ENCODE data around the gene EYS.

EYS gene

DNA sequence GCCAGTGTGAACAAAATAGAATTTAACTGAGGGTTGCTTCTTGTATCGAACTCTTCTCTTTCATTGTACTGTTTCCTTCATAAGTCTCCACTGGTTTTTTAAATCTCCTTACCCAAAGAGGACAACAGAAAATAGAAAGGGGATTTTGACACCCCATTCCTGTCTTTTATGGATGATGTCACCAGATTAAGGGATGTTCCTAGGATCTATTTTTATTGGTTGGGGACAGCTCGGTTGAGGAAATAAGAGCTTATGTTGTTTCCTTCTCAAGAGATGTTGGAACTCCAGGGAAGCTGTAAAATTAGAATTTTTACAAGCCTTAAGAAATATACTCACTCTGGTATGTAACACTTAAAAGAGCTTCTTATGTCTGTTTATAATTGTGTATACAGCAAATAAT, 1900.0 kb downstream of the EYS start:
- no peaks in the 10 kb centered on the region for H3K9me2 ChIP-seq (replicated peaks; ENCODE audit: control insufficient read depth, low read length)
- H3K4me3 ChIP-seq (ENCODE audit: low read length): no peak overlapping the region

DNA sequence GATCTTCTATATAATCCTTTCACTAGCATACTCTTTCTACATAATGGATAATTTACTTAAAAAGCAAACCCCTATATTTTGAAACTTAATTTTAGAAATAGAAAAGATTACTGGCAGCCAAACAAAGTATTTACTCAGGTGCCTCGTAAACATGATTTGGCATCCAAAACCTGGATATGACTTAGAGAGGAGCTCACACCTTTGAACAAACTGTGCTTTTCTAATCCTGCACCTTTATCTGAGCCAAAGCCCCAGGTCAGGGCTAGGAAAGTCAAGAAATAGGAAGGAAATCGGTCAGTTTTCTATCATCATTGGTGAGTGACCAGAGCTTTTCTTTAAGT, 1900.5 kb downstream of the EYS start:
- Histone ChIP-seq H3K79me2 (ENCODE audit: control insufficient read depth, low read length) (no peaks in the 10 kb centered on the region), H3K4me1 (ENCODE audit: control insufficient read depth, low read length) (no peaks in the 10 kb centered on the region), H3K9me2 (replicated peaks; ENCODE audit: control insufficient read depth, low read length) (no peaks in the 10 kb centered on the region), H3K36me3 (ENCODE audit: control insufficient read depth, low read length) (no peaks in the 10 kb centered on the region), H3F3A (ENCODE audit: control insufficient read depth, insufficient read depth) (no peaks in the 10 kb centered on the region), H3K27me3 (ENCODE audit: control insufficient read depth, low read length) (peaks cover 2% of the 10 kb centered on the region; the same call in 1 of the 2 replicates), H3K9me3 (ENCODE audit: control insufficient read depth, insufficient read depth, low read length) (no peaks in the 10 kb centered on the region), H4K20me1 (ENCODE audit: control insufficient read depth, insufficient read depth, low read depth, low read length) (no peaks in the 10 kb centered on the region), H3K4me3 (ENCODE audit: low read length) (no peak overlapping the region), H3K4me2 (ENCODE audit: low read length) (no peak overlapping the region), H3K27ac (ENCODE audit: low read depth, low read length) (no peak overlapping the region)
- no peak for TF ChIP-seq EZH2phosphoT487 (IDR thresholded peaks at IDR 0.05; ENCODE audit: borderline replicate concordance, low read length)
- TF ChIP-seq, protein P1, sequence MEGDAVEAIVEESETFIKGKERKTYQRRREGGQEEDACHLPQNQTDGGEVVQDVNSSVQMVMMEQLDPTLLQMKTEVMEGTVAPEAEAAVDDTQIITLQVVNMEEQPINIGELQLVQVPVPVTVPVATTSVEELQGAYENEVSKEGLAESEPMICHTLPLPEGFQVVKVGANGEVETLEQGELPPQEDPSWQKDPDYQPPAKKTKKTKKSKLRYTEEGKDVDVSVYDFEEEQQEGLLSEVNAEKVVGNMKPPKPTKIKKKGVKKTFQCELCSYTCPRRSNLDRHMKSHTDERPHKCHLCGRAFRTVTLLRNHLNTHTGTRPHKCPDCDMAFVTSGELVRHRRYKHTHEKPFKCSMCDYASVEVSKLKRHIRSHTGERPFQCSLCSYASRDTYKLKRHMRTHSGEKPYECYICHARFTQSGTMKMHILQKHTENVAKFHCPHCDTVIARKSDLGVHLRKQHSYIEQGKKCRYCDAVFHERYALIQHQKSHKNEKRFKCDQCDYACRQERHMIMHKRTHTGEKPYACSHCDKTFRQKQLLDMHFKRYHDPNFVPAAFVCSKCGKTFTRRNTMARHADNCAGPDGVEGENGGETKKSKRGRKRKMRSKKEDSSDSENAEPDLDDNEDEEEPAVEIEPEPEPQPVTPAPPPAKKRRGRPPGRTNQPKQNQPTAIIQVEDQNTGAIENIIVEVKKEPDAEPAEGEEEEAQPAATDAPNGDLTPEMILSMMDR (IDR thresholded peaks at IDR 0.05; ENCODE audit: low read depth, low read length, poor library complexity, severe bottlenecking): no peak

More for the DNA sequence above, 1900.0 kb downstream of the EYS start:
- Histone ChIP-seq H3F3A (ENCODE audit: control insufficient read depth, insufficient read depth) (no peaks in the 10 kb centered on the region), H3K27ac (ENCODE audit: low read depth, low read length) (no peak overlapping the region), H3K36me3 (ENCODE audit: control insufficient read depth, low read length) (no peaks in the 10 kb centered on the region), H3K79me2 (ENCODE audit: control insufficient read depth, low read length) (no peaks in the 10 kb centered on the region), H3K4me2 (ENCODE audit: low read length) (no peak overlapping the region), H3K27me3 (ENCODE audit: control insufficient read depth, low read length) (peaks cover 4% of the 10 kb centered on the region; the same call in 1 of the 2 replicates), H3K4me1 (ENCODE audit: control insufficient read depth, low read length) (no peaks in the 10 kb centered on the region), H3K9me3 (ENCODE audit: control insufficient read depth, insufficient read depth, low read length) (no peaks in the 10 kb centered on the region), H4K20me1 (ENCODE audit: control insufficient read depth, insufficient read depth, low read depth, low read length) (no peaks in the 10 kb centered on the region)
- no peak for TF ChIP-seq EZH2phosphoT487 (IDR thresholded peaks at IDR 0.05; ENCODE audit: borderline replicate concordance, low read length)
- TF ChIP-seq, protein P1 (IDR thresholded peaks at IDR 0.05; ENCODE audit: low read depth, low read length, poor library complexity, severe bottlenecking): no peak

DNA sequence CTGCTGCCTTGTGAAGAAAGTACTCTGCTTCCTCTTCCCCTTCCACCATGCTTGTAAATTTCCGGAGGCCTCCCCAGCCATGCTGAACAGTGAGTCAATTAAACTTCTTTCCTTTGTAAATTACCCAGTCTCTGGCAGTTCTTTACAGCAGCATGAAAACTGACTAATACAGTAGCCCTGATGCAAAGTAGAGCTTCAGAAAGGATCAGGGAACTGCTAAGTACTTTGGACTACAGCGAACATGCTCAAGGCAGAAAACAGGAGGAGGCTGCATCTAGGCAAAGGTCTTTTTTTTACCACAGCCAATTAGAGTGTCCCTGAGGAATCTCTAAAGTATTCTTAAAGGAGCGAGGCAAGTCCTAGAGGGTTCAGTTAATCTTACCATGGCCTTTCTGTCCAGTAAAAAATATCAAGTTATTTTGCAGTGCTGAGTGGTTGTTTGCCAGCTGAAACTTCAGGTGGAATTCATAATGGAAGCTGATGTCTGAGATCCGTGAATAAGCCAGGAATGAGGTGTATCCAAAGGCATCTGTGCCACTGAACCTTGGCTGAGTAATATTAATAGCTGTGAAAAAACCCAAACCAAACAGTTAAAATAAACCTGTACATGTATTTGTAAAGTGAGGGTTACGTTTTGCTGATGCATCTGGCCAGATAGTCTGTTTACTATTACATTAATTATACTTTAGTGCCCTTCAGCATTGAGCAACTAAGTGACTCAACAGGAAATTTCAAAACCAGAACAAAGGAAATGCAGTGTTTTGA, 1901.0 kb downstream of the EYS start:
- TF ChIP-seq, protein P1 (IDR thresholded peaks at IDR 0.05; ENCODE audit: low read depth, low read length, poor library complexity, severe bottlenecking): no peak
- TF ChIP-seq EZH2phosphoT487 (IDR thresholded peaks at IDR 0.05; ENCODE audit: borderline replicate concordance, low read length): no peak
- Histone ChIP-seq H3F3A (ENCODE audit: control insufficient read depth, insufficient read depth) (no peaks in the 10 kb centered on the region), H3K9me3 (ENCODE audit: control insufficient read depth, insufficient read depth, low read length) (no peaks in the 10 kb centered on the region), H3K9me2 (replicated peaks; ENCODE audit: control insufficient read depth, low read length) (no peaks in the 10 kb centered on the region), H3K4me2 (ENCODE audit: low read length) (no peak overlapping the region), H3K27ac (ENCODE audit: low read depth, low read length) (no peak overlapping the region), H3K4me3 (ENCODE audit: low read length) (no peak overlapping the region), H3K36me3 (ENCODE audit: control insufficient read depth, low read length) (no peaks in the 10 kb centered on the region), H4K20me1 (ENCODE audit: control insufficient read depth, insufficient read depth, low read depth, low read length) (no peaks in the 10 kb centered on the region), H3K4me1 (ENCODE audit: control insufficient read depth, low read length) (no peaks in the 10 kb centered on the region), H3K27me3 (ENCODE audit: control insufficient read depth, low read length) (no peaks in the 10 kb centered on the region), H3K79me2 (ENCODE audit: control insufficient read depth, low read length) (no peaks in the 10 kb centered on the region)
